ENCODE data around the gene USP17L22.
"Not testable (repeated sequence)": the region's sequence is repeated elsewhere in the genome, so short reads cannot be mapped to it uniquely, and the experiment has no call there.

The USP17L22 gene

GRCh38 chr4:9267319-9267718, at the start of gene USP17L22:
USP17L22 (plus strand) TSS chr4:9267619; CDS start chr4:9267619, 0 bp downstream.
- not testable (repeated sequence) for DNase-seq

GRCh38 chr4:9219852-9220251, 47.6 kb upstream of the USP17L22 start, which contains the start of gene USP17L12:
USP17L12 (plus strand) TSS chr4:9220152; CDS start chr4:9220152, 0 bp downstream.
- not testable (repeated sequence) for DNase-seq

- not testable (repeated sequence) for DNase-seq
Measured at GRCh38 chr4:9224596-9224995, 42.8 kb upstream of the USP17L22 start, which contains the start of gene USP17L13. USP17L13 (plus strand) TSS chr4:9224896; CDS start chr4:9224896, 0 bp downstream.

- not testable (repeated sequence) for DNase-seq
Measured at GRCh38 chr4:9230249-9230648, 37.2 kb upstream of the USP17L22 start.

- not testable (repeated sequence) for DNase-seq
Measured at GRCh38 chr4:9234085-9234484, 33.3 kb upstream of the USP17L22 start, which contains the start of gene USP17L15. USP17L15 (plus strand) TSS chr4:9234385; CDS start chr4:9234385, 0 bp downstream.

- not testable (repeated sequence) for DNase-seq
Measured at GRCh38 chr4:9238461-9238860, 29.0 kb upstream of the USP17L22 start.

GRCh38 chr4:9243579-9243978, 23.8 kb upstream of the USP17L22 start, which contains the start of gene USP17L17:
USP17L17 (plus strand) TSS chr4:9243879; CDS start chr4:9243879, 0 bp downstream.
- DNase-seq: not testable (repeated sequence)

- not testable (repeated sequence) for DNase-seq
Measured at GRCh38 chr4:9247953-9248680, 19.3 kb upstream of the USP17L22 start, which contains the start of gene USP17L18. USP17L18 (plus strand) TSS chr4:9248630; CDS start chr4:9248630, 0 bp downstream.

GRCh38 chr4:9253078-9253477, 14.3 kb upstream of the USP17L22 start, which contains the start of gene USP17L19:
USP17L19 (plus strand) TSS chr4:9253378; CDS start chr4:9253378, 0 bp downstream.
- DNase-seq: not testable (repeated sequence)

GRCh38 chr4:9257824-9258223, 9.6 kb upstream of the USP17L22 start, which contains the start of gene USP17L20:
USP17L20 (plus strand) TSS chr4:9258124; CDS start chr4:9258124, 0 bp downstream.
- DNase-seq: not testable (repeated sequence)

- DNase-seq: not testable (repeated sequence)
Measured at GRCh38 chr4:9262572-9262971, 4.8 kb upstream of the USP17L22 start, which contains the start of gene USP17L21. USP17L21 (plus strand) TSS chr4:9262872; CDS start chr4:9262872, 0 bp downstream.

GRCh38 chr4:9271719-9272118, 4.3 kb downstream of the USP17L22 start:
- not testable (repeated sequence) for DNase-seq

Data from NCI-H1105 treated with DMSO at 0.1 percent for 48 hours (cell line).